HG03095 (cell line): ENCODE results near the gene TTYH3.
"Not testable (repeated sequence)": the region's sequence is repeated elsewhere in the genome, so short reads cannot be mapped to it uniquely, and the experiment has no call there.

Experiments used
- ATAC-seq: cut with Tn5 transposase; IDR thresholded peaks from one replicate; pipeline ENCODE4 v1.9.1; 2021; ENCODE audit warnings: moderate library complexity; ENCODE audit not compliant: unreplicated experiment

The TTYH3 gene

GRCh38 chr7:2662273-2663120 is 30.7 kb downstream of the TTYH3 start:
- ATAC-seq, result no peak

- ATAC-seq, result no peak
Measured at GRCh38 chr7:2663121-2663886, 31.5 kb downstream of the TTYH3 start.

- no peak for ATAC-seq
Measured at GRCh38 chr7:2663960-2664359, 32.2 kb downstream of the TTYH3 start.

GRCh38 chr7:2665359-2665791 is 33.6 kb downstream of the TTYH3 start:
- no peak for ATAC-seq

- no peak for ATAC-seq
Measured at GRCh38 chr7:2666155-2666554, 34.4 kb downstream of the TTYH3 start.

GRCh38 chr7:2666588-2667250 is 34.9 kb downstream of the TTYH3 start:
- ATAC-seq, result no peak

GRCh38 chr7:2667843-2668242 is 36.1 kb downstream of the TTYH3 start:
- no peak for ATAC-seq

GRCh38 chr7:2668401-2668800 is 36.6 kb downstream of the TTYH3 start:
- no peak for ATAC-seq

- no peak for ATAC-seq
Measured at GRCh38 chr7:2670171-2670570, 38.4 kb downstream of the TTYH3 start.

- ATAC-seq, result no peak
Measured at GRCh38 chr7:2670720-2671391, 39.1 kb downstream of the TTYH3 start.

GRCh38 chr7:2673214-2673613 is 41.4 kb downstream of the TTYH3 start:
- not testable (repeated sequence) for ATAC-seq

- no peak for ATAC-seq
Measured at GRCh38 chr7:2673934-2674333, 42.1 kb downstream of the TTYH3 start.

- ATAC-seq, result no peak
Measured at GRCh38 chr7:2675256-2675764, 43.5 kb downstream of the TTYH3 start.

- ATAC-seq, result not testable (repeated sequence)
Measured at GRCh38 chr7:2676576-2676975, 44.8 kb downstream of the TTYH3 start.

GRCh38 chr7:2678454-2678853 is 46.7 kb downstream of the TTYH3 start:
- not testable (repeated sequence) for ATAC-seq

GRCh38 chr7:2679135-2680127 is 47.6 kb downstream of the TTYH3 start:
- not testable (repeated sequence) for ATAC-seq

- no peak for ATAC-seq
Measured at GRCh38 chr7:2680256-2680655, 48.5 kb downstream of the TTYH3 start.

- no peak for ATAC-seq
Measured at GRCh38 chr7:2680792-2681490, 49.2 kb downstream of the TTYH3 start.
